ENCODE data around the gene DBN1.
A peak's percentile ranks its signal among the peaks of the same experiment; 100 is the strongest.

The DBN1 gene

DNA sequence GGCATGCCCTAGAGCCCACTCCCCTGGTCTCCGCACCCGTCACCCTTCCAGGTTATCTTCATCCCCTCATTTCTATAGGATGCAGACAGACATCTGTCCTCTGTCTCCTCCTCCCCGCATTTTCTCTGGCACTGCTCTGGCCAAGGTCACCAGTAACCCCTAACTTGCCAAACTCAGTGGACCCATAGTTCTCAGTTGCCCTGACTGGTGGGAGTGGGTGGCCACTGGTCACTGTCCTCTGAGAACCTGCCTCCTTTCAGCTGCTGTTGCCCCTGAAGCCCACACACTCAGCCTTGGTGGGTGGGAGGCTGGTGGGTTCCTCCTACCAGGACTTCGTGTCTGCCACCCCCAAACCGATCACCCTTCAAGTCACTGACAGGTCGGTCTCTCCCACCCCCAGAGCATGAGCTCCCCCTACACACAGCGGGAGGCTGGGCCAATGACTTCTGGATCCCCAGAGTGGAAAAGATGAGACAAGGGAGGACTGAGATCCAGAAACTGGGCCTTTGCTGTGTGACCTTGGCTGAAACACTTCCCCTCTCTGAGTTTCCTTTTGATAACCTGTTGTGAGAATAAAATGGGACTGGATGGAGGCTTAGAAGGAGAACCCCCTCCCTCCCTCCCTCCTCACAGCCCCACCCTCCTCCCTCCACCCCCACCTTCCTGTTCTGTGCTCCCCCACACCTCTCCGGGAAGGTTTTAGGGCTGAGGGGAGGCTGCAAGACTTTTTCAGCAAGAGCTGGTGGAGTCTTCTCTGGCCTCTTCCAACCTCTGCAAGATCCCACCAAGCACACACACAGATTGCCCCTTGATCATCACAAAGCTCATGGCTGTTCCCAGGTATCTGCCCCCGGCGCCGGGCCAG is 2.4 kb upstream of the DBN1 start:
- Histone ChIP-seq H3K79me1 (ENCODE audit: low read length) (peaks cover 10% of the 10 kb centered on the region), H3K9ac (ENCODE audit: low read length) (no peak overlapping the region), H2BK5ac (ENCODE audit: low read depth, low read length, poor library complexity) (no peak overlapping the region), H3K4me3 (ENCODE audit: low read depth, low read length) (no peak overlapping the region), H4K91ac (ENCODE audit: low read depth, low read length) (no peak overlapping the region), H3K36me3 (ENCODE audit: control insufficient read depth in 1 of 2, insufficient read depth in 2 of 2, low read length in 2 of 2) (peaks cover 15 to 19% of the 10 kb centered on the region in 2 experiments), H2AK5ac (ENCODE audit: low read length) (no peak overlapping the region), H3K4me1 (ENCODE audit: control insufficient read depth in 1 of 2, insufficient read depth in 2 of 2, low read length in 2 of 2) (peaks cover 17 to 20% of the 10 kb centered on the region in 2 experiments), H4K12ac (ENCODE audit: low read depth, low read length) (no peak overlapping the region), H3K27me3 (ENCODE audit: insufficient read depth, low read length) (no peaks in the 10 kb centered on the region), H3K4me2 (ENCODE audit: low read length) (no peak overlapping the region), H3K23ac (ENCODE audit: low read length) (no peak overlapping the region), H2BK12ac (ENCODE audit: low read length) (no peak overlapping the region), H3K18ac (ENCODE audit: low read length) (no peak overlapping the region), H3K4ac (ENCODE audit: low read depth, low read length) (no peak overlapping the region), H3K27ac (ENCODE audit: low read depth, low read length) (no peak overlapping the region), H3K9me3 (ENCODE audit: insufficient read depth, low read depth, low read length) (peaks cover 2% of the 10 kb centered on the region), H3K79me2 (ENCODE audit: control insufficient read depth, insufficient read depth, low read length, poor library complexity) (peaks cover 19% of the 10 kb centered on the region), H4K8ac (ENCODE audit: low read depth, low read length) (no peak overlapping the region), H2BK120ac (ENCODE audit: insufficient read depth, low read length, poor library complexity) (no peak overlapping the region), H3K14ac (ENCODE audit: low read length) (no peak overlapping the region), H2AFZ (ENCODE audit: insufficient read depth, low read length, poor library complexity) (no peak overlapping the region)
- no CpG with 5 or more reads among the region's 11 CpGs for WGBS (ENCODE audit: extremely low coverage, insufficient coverage, insufficient read length)
- no peak for DNase-seq

DNA sequence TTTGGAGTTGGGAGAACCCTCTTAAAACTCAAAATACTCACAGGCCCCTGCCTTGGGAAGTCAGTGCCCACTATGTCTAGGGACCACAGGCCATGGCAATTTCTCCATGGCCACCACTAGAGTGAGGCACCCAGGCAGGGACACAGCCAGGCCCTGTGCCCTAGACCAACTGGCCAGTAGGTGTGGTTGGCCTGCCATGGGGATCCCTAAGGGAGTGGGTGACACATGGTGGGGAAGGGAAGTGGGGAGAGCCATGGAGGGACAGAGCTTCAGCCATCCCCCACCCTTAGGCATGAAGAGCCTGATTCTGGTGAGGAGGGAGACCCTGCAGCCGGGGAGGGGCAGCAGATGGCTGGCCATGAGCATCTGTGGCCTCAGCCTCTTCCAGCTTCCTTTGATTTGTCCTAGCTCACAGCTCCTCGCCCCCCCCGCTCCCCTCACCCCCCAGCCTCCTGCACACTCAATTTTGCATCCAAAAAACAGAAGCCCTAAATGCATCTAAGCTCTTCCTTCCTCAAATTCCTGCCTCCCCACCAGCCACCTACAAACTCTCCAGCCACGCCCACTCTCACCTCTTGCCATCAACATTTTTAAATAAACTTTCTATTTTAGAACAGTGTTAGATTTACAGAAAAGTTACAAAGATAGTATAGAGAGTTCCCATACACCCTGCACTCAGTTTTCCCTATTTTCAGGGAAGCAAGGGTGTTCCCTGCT is 1.6 kb upstream of the DBN1 start:
- no peak overlapping the region for H2AK5ac ChIP-seq (ENCODE audit: low read length)
- no peak overlapping the region for H3K9ac ChIP-seq (ENCODE audit: low read length)
- no peak overlapping the region for H3K4ac ChIP-seq (ENCODE audit: low read depth, low read length)
- no peak overlapping the region for H3K27ac ChIP-seq (ENCODE audit: low read depth, low read length)
- no peak for DNase-seq
- H3K4me2 ChIP-seq (ENCODE audit: low read length) = no peak overlapping the region
- no peak overlapping the region for H2BK120ac ChIP-seq (ENCODE audit: insufficient read depth, low read length, poor library complexity)
- H3K4me1 ChIP-seq (ENCODE audit: control insufficient read depth in 1 of 2, insufficient read depth in 2 of 2, low read length in 2 of 2) = peaks cover 25 to 28% of the 10 kb centered on the region in 2 experiments
- H3K23ac ChIP-seq (ENCODE audit: low read length) = no peak overlapping the region
- no peak overlapping the region for H3K14ac ChIP-seq (ENCODE audit: low read length)
- H3K4me3 ChIP-seq (ENCODE audit: low read depth, low read length) = no peak overlapping the region
- H3K36me3 ChIP-seq (ENCODE audit: control insufficient read depth in 1 of 2, insufficient read depth in 2 of 2, low read length in 2 of 2) = peaks cover 23 to 27% of the 10 kb centered on the region in 2 experiments
- no peak overlapping the region for H4K8ac ChIP-seq (ENCODE audit: low read depth, low read length)
- H2BK5ac ChIP-seq (ENCODE audit: low read depth, low read length, poor library complexity) = no peak overlapping the region
- no peak overlapping the region for H4K12ac ChIP-seq (ENCODE audit: low read depth, low read length)
- H2BK12ac ChIP-seq (ENCODE audit: low read length) = no peak overlapping the region
- no peak overlapping the region for H4K91ac ChIP-seq (ENCODE audit: low read depth, low read length)
- no peak overlapping the region for H3K18ac ChIP-seq (ENCODE audit: low read length)
- no CpG with 5 or more reads among the region's 4 CpGs for WGBS (ENCODE audit: extremely low coverage, insufficient coverage, insufficient read length)
- peaks cover 2% of the 10 kb centered on the region for H3K9me3 ChIP-seq (ENCODE audit: insufficient read depth, low read depth, low read length)
- no peak overlapping the region for H2AFZ ChIP-seq (ENCODE audit: insufficient read depth, low read length, poor library complexity)
- peaks cover 25% of the 10 kb centered on the region for H3K79me2 ChIP-seq (ENCODE audit: control insufficient read depth, insufficient read depth, low read length, poor library complexity)
- no peaks in the 10 kb centered on the region for H3K27me3 ChIP-seq (ENCODE audit: insufficient read depth, low read length)
- H3K79me1 ChIP-seq (ENCODE audit: low read length) = peaks cover 13% of the 10 kb centered on the region

DNA sequence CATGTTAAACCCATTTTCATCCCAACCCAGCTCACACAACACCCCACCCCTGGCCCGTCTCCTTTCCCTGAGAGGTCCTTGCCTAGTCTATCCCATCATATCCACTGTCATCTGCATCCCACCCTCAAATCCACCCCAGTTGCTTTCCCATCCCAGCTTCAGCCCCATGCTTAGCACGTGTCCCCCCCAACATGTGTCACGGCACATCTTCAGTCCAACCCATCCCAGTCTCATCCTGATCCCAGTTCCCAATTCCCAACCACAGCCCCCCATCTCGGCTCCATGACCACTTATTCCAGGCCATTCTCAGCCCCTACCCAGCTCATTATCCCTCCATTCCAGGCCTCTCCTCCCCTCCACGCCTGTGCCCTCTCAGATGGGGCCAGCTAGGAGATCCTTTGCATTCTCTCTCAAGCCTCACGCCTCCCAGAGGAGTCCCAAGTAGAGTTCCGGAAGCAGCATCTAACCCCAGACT is 605 bp upstream of the DBN1 start:
- peak overlapping the region; percentile 5 for H4K12ac ChIP-seq (ENCODE audit: low read depth, low read length)
- peak overlapping the region; percentile 37 for H2BK12ac ChIP-seq (ENCODE audit: low read length)
- no peak overlapping the region for H3K27ac ChIP-seq (ENCODE audit: low read depth, low read length)
- H3K4me1 ChIP-seq (ENCODE audit: control insufficient read depth in 1 of 2, insufficient read depth in 2 of 2, low read length in 2 of 2) = peaks cover 31 to 33% of the 10 kb centered on the region in 2 experiments
- H4K8ac ChIP-seq (ENCODE audit: low read depth, low read length) = peak overlapping the region; percentile 45
- no peak overlapping the region for H2AFZ ChIP-seq (ENCODE audit: insufficient read depth, low read length, poor library complexity)
- peak overlapping the region; percentile 16 for H4K91ac ChIP-seq (ENCODE audit: low read depth, low read length)
- peaks cover 2% of the 10 kb centered on the region for H3K9me3 ChIP-seq (ENCODE audit: insufficient read depth, low read depth, low read length)
- WGBS (ENCODE audit: extremely low coverage, insufficient coverage, insufficient read length) = no CpG with 5 or more reads among the region's 7 CpGs
- H3K79me2 ChIP-seq (ENCODE audit: control insufficient read depth, insufficient read depth, low read length, poor library complexity) = peaks cover 27% of the 10 kb centered on the region
- no peak overlapping the region for H3K23ac ChIP-seq (ENCODE audit: low read length)
- peak overlapping the region; percentile 51 for H3K4me2 ChIP-seq (ENCODE audit: low read length)
- no peak overlapping the region for H2BK5ac ChIP-seq (ENCODE audit: low read depth, low read length, poor library complexity)
- H3K9ac ChIP-seq (ENCODE audit: low read length) = no peak overlapping the region
- H3K18ac ChIP-seq (ENCODE audit: low read length) = no peak overlapping the region
- no peak overlapping the region for H3K4ac ChIP-seq (ENCODE audit: low read depth, low read length)
- peak overlapping the region; percentile 31 for H2AK5ac ChIP-seq (ENCODE audit: low read length)
- no peak for DNase-seq
- H3K27me3 ChIP-seq (ENCODE audit: insufficient read depth, low read length) = no peaks in the 10 kb centered on the region
- peaks cover 25 to 30% of the 10 kb centered on the region in 2 experiments for H3K36me3 ChIP-seq (ENCODE audit: control insufficient read depth in 1 of 2, insufficient read depth in 2 of 2, low read length in 2 of 2)
- H3K79me1 ChIP-seq (ENCODE audit: low read length) = peaks cover 13% of the 10 kb centered on the region
- H3K4me3 ChIP-seq (ENCODE audit: low read depth, low read length) = peak overlapping the region; percentile 13
- no peak overlapping the region for H3K14ac ChIP-seq (ENCODE audit: low read length)
- H2BK120ac ChIP-seq (ENCODE audit: insufficient read depth, low read length, poor library complexity) = no peak overlapping the region
